ENCODE data around the gene TRIM8.
A peak's percentile ranks its signal among the peaks of the same experiment; 100 is the strongest.

The TRIM8 gene

GRCh38 chr10:102633848-102634247, 10.4 kb upstream of the TRIM8 start:
- no peak overlapping the region for H3K27ac ChIP-seq

GRCh38 chr10:102634686-102635085, 9.6 kb upstream of the TRIM8 start:
- no peak overlapping the region for H3K27ac ChIP-seq
- TF ChIP-seq ZFX (IDR thresholded peaks at IDR 0.05; ENCODE audit: borderline replicate concordance) = no peak
- no peak for TF ChIP-seq CTCF (IDR thresholded peaks at IDR 0.05)

More at GRCh38 chr10:102633848-102634247, 10.4 kb upstream of the TRIM8 start:
- TF ChIP-seq ZFX (IDR thresholded peaks at IDR 0.05; ENCODE audit: borderline replicate concordance) (no peak), CTCF (IDR thresholded peaks at IDR 0.05) (no peak)

GRCh38 chr10:102635377-102635776, 8.9 kb upstream of the TRIM8 start:
- no peak overlapping the region for H3K27ac ChIP-seq
- TF ChIP-seq CTCF (IDR thresholded peaks at IDR 0.05) = no peak
- TF ChIP-seq ZFX (IDR thresholded peaks at IDR 0.05; ENCODE audit: borderline replicate concordance) = no peak

- TF ChIP-seq ZFX (IDR thresholded peaks at IDR 0.05; ENCODE audit: borderline replicate concordance) (no peak), CTCF (IDR thresholded peaks at IDR 0.05) (no peak)
- peak overlapping the region; percentile 1; the same call in 1 of the 2 replicates for H3K27ac ChIP-seq
Observed at GRCh38 chr10:102639537-102639936, 4.7 kb upstream of the TRIM8 start.

GRCh38 chr10:102641402-102641801, 2.9 kb upstream of the TRIM8 start:
- peak overlapping the region; percentile 98 for H3K27ac ChIP-seq
- TF ChIP-seq CTCF (IDR thresholded peaks at IDR 0.05) = no peak
- TF ChIP-seq ZFX (IDR thresholded peaks at IDR 0.05; ENCODE audit: borderline replicate concordance) = no peak

GRCh38 chr10:102641880-102642735, 2.2 kb upstream of the TRIM8 start:
- TF ChIP-seq ZFX (IDR thresholded peaks at IDR 0.05; ENCODE audit: borderline replicate concordance) = no peak
- no peak for TF ChIP-seq CTCF (IDR thresholded peaks at IDR 0.05)

GRCh38 chr10:102642736-102643335, 1.4 kb upstream of the TRIM8 start:
- TF ChIP-seq CTCF (IDR thresholded peaks at IDR 0.05) (no peak), ZFX (IDR thresholded peaks at IDR 0.05; ENCODE audit: borderline replicate concordance) (no peak)
- H3K27ac ChIP-seq = peak overlapping the region; percentile 98

More at GRCh38 chr10:102641880-102642735, 2.2 kb upstream of the TRIM8 start:
- peak overlapping the region; percentile 98 for H3K27ac ChIP-seq
